T follicular helper cell (primary cell): ENCODE measurements around the gene CCP110.

Experiments
- DNase-seq: peaks from one replicate; pipeline ENCODE4 v3.0.0-alpha.2; 2020; ENCODE audit warnings: low read depth

The CCP110 gene

GRCh38 chr16:19599968-19600716, 76.4 kb downstream of the CCP110 start:
- no peak for DNase-seq

GRCh38 chr16:19601083-19601976, 77.6 kb downstream of the CCP110 start:
- DNase-seq: peak; percentile 6
